GM23338 (cell line): ENCODE data around the gene CCNY. TPM values are rescaled to one million over a fixed set of nuclear protein-coding genes. Genes with fewer than 3 reads are reported as not detected.

Experiments
- ATAC-seq: fragments of 200-7000 bp; cut with Tn5 transposase; 3 replicates; pipeline ENCODE4 v1.9.1; 2020
- DNase-seq: peaks from one replicate; pipeline ENCODE4 v3.0.0-alpha.2; 2015; ENCODE audit warnings: low spot score
- H2AFZ ChIP-seq: fragments of 200-600 bp; sonication (generic); 2 replicates; pipeline ENCODE4 v1.8.0; 2016; ENCODE audit warnings: antibody characterized with exemption, mild to moderate bottlenecking, moderate library complexity
- H3F3A ChIP-seq: fragments of 200-600 bp; sonication (generic); replicated peaks from 2 replicates; pipeline ENCODE4 v1.8.0; 2017; ENCODE audit warnings: antibody characterized with exemption, mixed run types, low read depth
- H3K27ac ChIP-seq: fragments of 200-600 bp; sonication (generic); 2 replicates; pipeline ENCODE4 v1.6.1; 2016; ENCODE audit warnings: low read depth
- H3K27me3 ChIP-seq: fragments of 200-600 bp; sonication (generic); 2 replicates; pipeline ENCODE4 v1.8.0; 2016; ENCODE audit warnings: mild to moderate bottlenecking, mixed run types, moderate library complexity; ENCODE audit not compliant: insufficient read depth
- H3K36me3 ChIP-seq: fragments of 200-600 bp; sonication (generic); 2 replicates; pipeline ENCODE4 v1.8.0; 2016; ENCODE audit warnings: mild to moderate bottlenecking; ENCODE audit not compliant: insufficient read depth
- H3K4me1 ChIP-seq: fragments of 200-600 bp; sonication (generic); 2 replicates; pipeline ENCODE4 v1.8.0; 2016; ENCODE audit warnings: mild to moderate bottlenecking, moderate library complexity; ENCODE audit not compliant: insufficient read depth
- H3K4me2 ChIP-seq: fragments of 200-600 bp; sonication (generic); 2 replicates; pipeline ENCODE4 v1.7.1; 2017; ENCODE audit warnings: mixed run types
- H3K4me3 ChIP-seq: fragments of 200-600 bp; sonication (generic); 2 replicates; pipeline ENCODE4 v1.6.1; 2016; ENCODE audit warnings: mixed run types
- H3K79me2 ChIP-seq: fragments of 200-600 bp; sonication (generic); replicated peaks from 2 replicates; pipeline ENCODE4 v1.8.0; 2017; ENCODE audit warnings: mild to moderate bottlenecking; ENCODE audit not compliant: insufficient read depth
- H3K9me2 ChIP-seq: fragments of 200-600 bp; sonication (generic); 2 replicates; pipeline ENCODE4 v1.8.0; 2017; ENCODE audit not compliant: insufficient read depth
- H4K20me1 ChIP-seq: fragments of 200-600 bp; sonication (generic); replicated peaks from 2 replicates; pipeline ENCODE4 v1.8.0; 2017; ENCODE audit warnings: mild to moderate bottlenecking; ENCODE audit not compliant: insufficient read depth
- H3K27ac Mint-ChIP-seq: 2 replicates; pipeline ENCODE4 v1.8.0; 2020; ENCODE audit warnings: inconsistent platforms, mild to moderate bottlenecking, moderate library complexity, mixed read lengths
- H3K27me3 Mint-ChIP-seq: 3 replicates; pipeline ENCODE4 v1.8.0; 2022; ENCODE audit warnings: low read depth, mild to moderate bottlenecking, moderate library complexity, mixed read lengths, inconsistent platforms; ENCODE audit not compliant: insufficient read depth, poor library complexity
- H3K36me3 Mint-ChIP-seq: 3 replicates; pipeline ENCODE4 v1.8.0; 2021; ENCODE audit warnings: low read depth, mild to moderate bottlenecking, inconsistent platforms, moderate library complexity, mixed read lengths
- H3K4me1 Mint-ChIP-seq: 3 replicates; pipeline ENCODE4 v1.8.0; 2020; ENCODE audit warnings: mild to moderate bottlenecking, inconsistent platforms, mixed read lengths
- H3K4me3 Mint-ChIP-seq: 3 replicates; pipeline ENCODE4 v1.8.0; 2021; ENCODE audit warnings: moderate library complexity, mild to moderate bottlenecking, inconsistent platforms, mixed read lengths
- H3K9me3 Mint-ChIP-seq: 3 replicates; pipeline ENCODE4 v1.8.0; 2020; ENCODE audit warnings: moderate library complexity, mild to moderate bottlenecking, inconsistent platforms, mixed read lengths
- CREB1 ChIP-seq: fragments of 250-450 bp; sonication (Bioruptor Pico); IDR thresholded peaks from 2 replicates; pipeline ENCODE4 v1.5.0; 2020; ENCODE audit warnings: low read depth, mild to moderate bottlenecking, moderate library complexity
- CTCF ChIP-seq, 2 experiments: fragments of 200-600 bp in 1 of 2; sonication (generic) in 1 of 2; conservative IDR thresholded peaks; 2 replicates each; pipeline versions ENCODE4 v1.5.1 to v1.6.1; 2016 to 2017; ENCODE audit warnings: antibody characterized with exemption in 2 of 2, low read depth in 2 of 2, mild to moderate bottlenecking in 2 of 2, moderate library complexity in 1 of 2
- ETS1 ChIP-seq: IDR thresholded peaks from 2 replicates; pipeline ENCODE4 v1.6.1; 2016; ENCODE audit warnings: antibody characterized with exemption
- EZH2 ChIP-seq: fragments of 200-600 bp; sonication (generic); IDR thresholded peaks from one replicate; pipeline ENCODE4 v1.8.0; 2017; ENCODE audit warnings: antibody characterized with exemption, mild to moderate bottlenecking, low read depth; ENCODE audit not compliant: unreplicated experiment
- EZH2phosphoT487 ChIP-seq: fragments of 200-600 bp; sonication (generic); IDR thresholded peaks from one replicate; pipeline ENCODE4 v1.8.1; 2018; ENCODE audit warnings: antibody characterized with exemption; ENCODE audit not compliant: unreplicated experiment
- JUNB ChIP-seq: IDR thresholded peaks from one replicate; pipeline ENCODE4 v1.6.1; 2016; ENCODE audit warnings: antibody characterized with exemption; ENCODE audit not compliant: unreplicated experiment
- NANOG ChIP-seq: IDR thresholded peaks from 2 replicates; pipeline ENCODE4 v1.6.1; 2016; ENCODE audit warnings: antibody characterized with exemption, borderline replicate concordance
- POLR2AphosphoS5 ChIP-seq: IDR thresholded peaks from 2 replicates; pipeline ENCODE4 v1.6.1; 2016; ENCODE audit warnings: antibody characterized with exemption, low read depth
- STAT1 ChIP-seq: IDR thresholded peaks from one replicate; pipeline ENCODE4 v1.6.1; 2016; ENCODE audit warnings: antibody characterized with exemption; ENCODE audit not compliant: unreplicated experiment
- ZNF114 ChIP-seq: fragments of 250-450 bp; sonication (Bioruptor Pico); IDR thresholded peaks from 2 replicates; pipeline ENCODE4 v1.5.0; 2020; ENCODE audit warnings: mild to moderate bottlenecking, moderate library complexity
- ZNF331 ChIP-seq: fragments of 250-450 bp; sonication (Bioruptor Pico); IDR thresholded peaks from 2 replicates; pipeline ENCODE4 v1.5.0; 2020; ENCODE audit warnings: low read depth, mild to moderate bottlenecking, moderate library complexity
- ZNF462 ChIP-seq: fragments of 250-450 bp; sonication (Bioruptor Pico); IDR thresholded peaks from 2 replicates; pipeline ENCODE4 v1.5.0; 2020; ENCODE audit warnings: mild to moderate bottlenecking, moderate library complexity
- polyA plus RNA-seq: library from polyadenylated mRNA; unstranded; fragments of >200 nt; fragmentation: Nextera tagmentation; extraction: Ambion mirVana; gene quantifications from 2 replicates; pipeline ENCODE4 v1.2.1, GENCODE V29; 2016
- total RNA-seq: library from RNA; depleted of rRNA; stranded (reverse); fragments of >200 nt; shearing (Covaris generic); gene quantifications from 2 replicates; pipeline ENCODE4 v1.2.3, GENCODE V29; 2014
- TF ChIP-seq, protein P1 (sequence below): IDR thresholded peaks from one replicate; pipeline ENCODE4 v1.6.1; 2018; ENCODE audit warnings: antibody characterized with exemption; ENCODE audit not compliant: unreplicated experiment

The CCNY gene
- total and polyA plus RNA-seq, 2 experiments from 2014 or later: 14.2 to 29.0 TPM

GRCh38 chr10:35343739-35344138, 7.4 kb downstream of the CCNY start:
- no peak overlapping the region for H3K27ac Mint-ChIP-seq
- no peaks in the 10 kb centered on the region for H3K9me2 ChIP-seq
- no peaks in the 10 kb centered on the region for H3K9me3 Mint-ChIP-seq
- peaks cover 21% of the 10 kb centered on the region; the same call in 2 of the 3 replicates for H3K4me1 Mint-ChIP-seq
- no peak overlapping the region for H2AFZ ChIP-seq
- H3K36me3 ChIP-seq: no peaks in the 10 kb centered on the region
- ATAC-seq: no peak
- no peak overlapping the region for H3K4me3 Mint-ChIP-seq
- no peak overlapping the region for H3K27ac ChIP-seq
- peaks cover 3% of the 10 kb centered on the region for H3K27me3 Mint-ChIP-seq
- no peak overlapping the region for H3K4me3 ChIP-seq
- peaks cover 4% of the 10 kb centered on the region; the same call in 1 of the 2 replicates for H3K4me1 ChIP-seq
- H3K27me3 ChIP-seq: no peaks in the 10 kb centered on the region
- H3K79me2 ChIP-seq: peaks cover 100% of the 10 kb centered on the region
- H4K20me1 ChIP-seq: peaks cover 60% of the 10 kb centered on the region
- TF ChIP-seq ZNF331: no peak
- TF ChIP-seq POLR2AphosphoS5: no peak
- no peak for TF ChIP-seq CREB1
- TF ChIP-seq, protein P1, sequence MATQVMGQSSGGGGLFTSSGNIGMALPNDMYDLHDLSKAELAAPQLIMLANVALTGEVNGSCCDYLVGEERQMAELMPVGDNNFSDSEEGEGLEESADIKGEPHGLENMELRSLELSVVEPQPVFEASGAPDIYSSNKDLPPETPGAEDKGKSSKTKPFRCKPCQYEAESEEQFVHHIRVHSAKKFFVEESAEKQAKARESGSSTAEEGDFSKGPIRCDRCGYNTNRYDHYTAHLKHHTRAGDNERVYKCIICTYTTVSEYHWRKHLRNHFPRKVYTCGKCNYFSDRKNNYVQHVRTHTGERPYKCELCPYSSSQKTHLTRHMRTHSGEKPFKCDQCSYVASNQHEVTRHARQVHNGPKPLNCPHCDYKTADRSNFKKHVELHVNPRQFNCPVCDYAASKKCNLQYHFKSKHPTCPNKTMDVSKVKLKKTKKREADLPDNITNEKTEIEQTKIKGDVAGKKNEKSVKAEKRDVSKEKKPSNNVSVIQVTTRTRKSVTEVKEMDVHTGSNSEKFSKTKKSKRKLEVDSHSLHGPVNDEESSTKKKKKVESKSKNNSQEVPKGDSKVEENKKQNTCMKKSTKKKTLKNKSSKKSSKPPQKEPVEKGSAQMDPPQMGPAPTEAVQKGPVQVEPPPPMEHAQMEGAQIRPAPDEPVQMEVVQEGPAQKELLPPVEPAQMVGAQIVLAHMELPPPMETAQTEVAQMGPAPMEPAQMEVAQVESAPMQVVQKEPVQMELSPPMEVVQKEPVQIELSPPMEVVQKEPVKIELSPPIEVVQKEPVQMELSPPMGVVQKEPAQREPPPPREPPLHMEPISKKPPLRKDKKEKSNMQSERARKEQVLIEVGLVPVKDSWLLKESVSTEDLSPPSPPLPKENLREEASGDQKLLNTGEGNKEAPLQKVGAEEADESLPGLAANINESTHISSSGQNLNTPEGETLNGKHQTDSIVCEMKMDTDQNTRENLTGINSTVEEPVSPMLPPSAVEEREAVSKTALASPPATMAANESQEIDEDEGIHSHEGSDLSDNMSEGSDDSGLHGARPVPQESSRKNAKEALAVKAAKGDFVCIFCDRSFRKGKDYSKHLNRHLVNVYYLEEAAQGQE: no peak
- TF ChIP-seq ZNF462: no peak
- TF ChIP-seq STAT1: no peak
- TF ChIP-seq ZNF114 (CRISPR knock-in tag): no peak
- TF ChIP-seq NANOG: no peak
- no peak for TF ChIP-seq JUNB
- TF ChIP-seq CTCF (conservative IDR thresholded peaks at IDR 0.05; ENCODE audit: low read depth in 2 of 2): no peak
- no peak for TF ChIP-seq ETS1
- TF ChIP-seq EZH2: no peak
- TF ChIP-seq EZH2phosphoT487: no peak
- H3K36me3 Mint-ChIP-seq: no peaks in the 10 kb centered on the region
- H3K4me2 ChIP-seq: no peak overlapping the region
- no peaks in the 10 kb centered on the region for H3F3A ChIP-seq
- DNase-seq: no peak
